Esophagus squamous epithelium (tissue), 5 donors: ENCODE results near the gene KCTD2. TPM values are rescaled to one million over a fixed set of nuclear protein-coding genes. Genes with fewer than 3 reads are reported as not detected.

Source experiments
- DNase-seq: peaks from one replicate; lab custom pipeline; 2025; lab: John Stamatoyannopoulos, UW
- H3K27ac ChIP-seq, 4 donors: fragments of 200-600 bp; sonication (generic); one replicate each; pipeline ENCODE4 v1.5.1; 2016 to 2019; ENCODE audit warnings: mild to moderate bottlenecking in 1 of 4
- H3K27me3 ChIP-seq, 4 donors: fragments of 200-600 bp; sonication (generic); 1 replicate in 3 of 4; 2 replicates in 1 of 4; pipeline versions ENCODE4 v1.5.1 to v1.6.0; 2017 to 2021; ENCODE audit warnings: antibody characterized with exemption in 1 of 4
- H3K36me3 ChIP-seq, 3 donors: fragments of 200-600 bp; sonication (generic); one replicate each; pipeline ENCODE4 v1.5.1; 2016 to 2019
- H3K4me1 ChIP-seq, 3 donors: fragments of 200-600 bp; sonication (generic); one replicate each; pipeline ENCODE4 v1.5.1; 2017 to 2019
- H3K4me3 ChIP-seq, 4 donors: fragments of 200-600 bp; sonication (generic); 1 replicate in 3 of 4; 2 replicates in 1 of 4; pipeline ENCODE4 v1.5.1; 2016 to 2019; ENCODE audit warnings: mild to moderate bottlenecking in 2 of 4, moderate library complexity in 1 of 4
- H3K9me3 ChIP-seq, 3 donors: fragments of 200-600 bp; sonication (generic); one replicate each; pipeline ENCODE4 v1.5.1; 2016 to 2019
- CTCF ChIP-seq, 6 experiments: fragments of 450-650 bp in 4 of 6; fragments of 200-600 bp in 2 of 6; sonication (generic) in 2 of 6; IDR thresholded peaks; one replicate each; pipeline ENCODE4 v1.5.1; 2016 to 2019; ENCODE audit warnings: antibody characterized with exemption in 6 of 6, mild to moderate bottlenecking in 4 of 6, moderate library complexity in 4 of 6
- POLR2A ChIP-seq, 4 donors: fragments of 450-650 bp; IDR thresholded peaks; one replicate each; pipeline ENCODE4 v1.6.1; 2017; ENCODE audit warnings: antibody characterized with exemption in 4 of 4, mild to moderate bottlenecking in 4 of 4, moderate library complexity in 3 of 4
- WGBS, 2 donors: methylation state at CpG; one replicate each; pipeline ENCODE4 v1.1.5; 2018; 5-methylcytosine and 5-hydroxymethylcytosine counted together
- intact Hi-C: fragments of 100-400 bp; cut with DNase I; formaldehyde crosslinking; loops from one replicate; pipeline ENCODE4 v1.15.0; 2022
- total RNA-seq, 4 donors: library from RNA; depleted of rRNA; stranded (reverse); fragments of >200 nt; gene quantifications; one replicate each; pipeline ENCODE4 v1.1.0, GENCODE V29; 2016
- donor health status: DM: yes; HTN: yes; CAD: no.

The KCTD2 gene
- total RNA-seq, 4 donors from 2014 or later = 11.5 to 17.6 (median 14.2) TPM

GRCh38 chr17:75105126-75106080 is 58.4 kb downstream of the KCTD2 start:
- Histone ChIP-seq H3K4me3 (no peak overlapping the region), H3K27me3 (no peaks in the 10 kb centered on the region), H3K27ac (no peak overlapping the region), H3K4me1 (peaks cover 6 to 15% (median 9%) of the 10 kb centered on the region in 3 donors), H3K36me3 (peaks cover 3 to 25% (median 4%) of the 10 kb centered on the region in 3 donors), H3K9me3 (no peaks in the 10 kb centered on the region)
- DNase-seq = no peak
- WGBS, 2 donors = 63 to 68% methylated on average over 13 to 19 of the region's 20 CpGs
- intact Hi-C loops = loop anchor here (10.0 kb wide), 1 partner anchor 141 kb away; no protein-coding TSS in a partner anchor
- TF ChIP-seq POLR2A (IDR thresholded peaks at IDR 0.05) (no peak), CTCF (IDR thresholded peaks at IDR 0.05) (peak; percentile 64 to 88 (median 76))

- intact Hi-C loops = loop anchor here (10.0 kb wide), 1 partner anchor 143 kb away; no protein-coding TSS in a partner anchor
- no peak for DNase-seq
- peaks cover 16 to 32% (median 18%) of the 10 kb centered on the region in 3 donors for H3K4me1 ChIP-seq
- H3K4me3 ChIP-seq = no peak overlapping the region
- H3K36me3 ChIP-seq = peaks cover 0 to 18% (median 4%) of the 10 kb centered on the region in 3 donors
- TF ChIP-seq CTCF (IDR thresholded peaks at IDR 0.05) (no peak), POLR2A (IDR thresholded peaks at IDR 0.05) (no peak)
- no peaks in the 10 kb centered on the region for H3K9me3 ChIP-seq
- 80% methylated on average over 2 of the region's 2 CpGs; no CpG with 5 or more reads in 1 of the 2 donors for WGBS, 2 donors
- H3K27ac ChIP-seq = no peak overlapping the region
- H3K27me3 ChIP-seq = no peaks in the 10 kb centered on the region
Observed at GRCh38 chr17:75108193-75108592, 61.2 kb downstream of the KCTD2 start.

- 2 to 7% methylated on average over 13 to 17 of the region's 22 CpGs for WGBS, 2 donors
- Histone ChIP-seq H3K27ac (peak overlapping the region in 3 of 4 donors; percentile 73 to 92 (median 91)), H3K36me3 (peaks cover 0 to 14% (median 3%) of the 10 kb centered on the region in 3 donors), H3K27me3 (no peaks in the 10 kb centered on the region), H3K4me1 (peaks cover 18 to 40% (median 22%) of the 10 kb centered on the region in 3 donors), H3K4me3 (peak overlapping the region; percentile 73 to 91 (median 89)), H3K9me3 (no peaks in the 10 kb centered on the region)
- intact Hi-C loops = loop anchor here (10.0 kb wide), 1 partner anchor 144 kb away; no protein-coding TSS in a partner anchor
- TF ChIP-seq POLR2A (IDR thresholded peaks at IDR 0.05) = no peak
- TF ChIP-seq CTCF (IDR thresholded peaks at IDR 0.05) = no peak
- DNase-seq = no peak
Observed at GRCh38 chr17:75109046-75109406, 62.0 kb downstream of the KCTD2 start.

GRCh38 chr17:75109407-75110233 is 62.6 kb downstream of the KCTD2 start, which contains the start of gene ARMC7:
ARMC7 (plus strand) TSS chr17:75109969; CDS start chr17:75110289, 320 bp downstream.
- Histone ChIP-seq H3K27me3 (no peaks in the 10 kb centered on the region), H3K9me3 (no peaks in the 10 kb centered on the region), H3K27ac (peak within 1 kb of the TSS; percentile 73 to 92 (median 90)), H3K36me3 (peaks cover 0 to 8% (median 0%) of the 10 kb centered on the region in 3 donors), H3K4me3 (peak within 1 kb of the TSS; percentile 73 to 91 (median 89)), H3K4me1 (peaks cover 18 to 46% (median 25%) of the 10 kb centered on the region in 3 donors)
- 0% methylated on average over 8 to 18 of the region's 68 CpGs for WGBS, 2 donors
- intact Hi-C loops = loop anchor here (5.0 to 10.0 kb wide), 2 partner anchors 93 to 145 kb away; no protein-coding TSS in a partner anchor
- TF ChIP-seq POLR2A (IDR thresholded peaks at IDR 0.05) (peak in 2 of 4 donors; percentile 75 to 79), CTCF (IDR thresholded peaks at IDR 0.05) (peak in 1 of 6 experiments; percentile 12)
- peak; percentile 30 for DNase-seq
